Tibial artery (tissue), 4 donors: ENCODE measurements around the gene PNMA8B.

Source experiments
- DNase-seq, 2 donors: peaks; one replicate each; pipeline ENCODE4 v3.0.0-alpha.2; 2019
- H3K27ac ChIP-seq, 2 donors: fragments of 200-600 bp; sonication (generic) in 1 of 2; 1 replicate in 1 of 2; 2 replicates in 1 of 2; pipeline ENCODE4 v1.5.1; 2018 to 2019; ENCODE audit warnings: mild to moderate bottlenecking in 1 of 2
- H3K27me3 ChIP-seq, 2 donors: fragments of 200-600 bp; sonication (generic) in 1 of 2; one replicate each; pipeline versions ENCODE4 v1.5.1 to v1.6.0; 2016 to 2019
- H3K36me3 ChIP-seq, 3 donors: fragments of 200-600 bp; sonication (generic) in 2 of 3; one replicate each; pipeline ENCODE4 v1.5.1; 2016 to 2019; ENCODE audit warnings: mild to moderate bottlenecking in 2 of 3
- H3K4me1 ChIP-seq, 4 donors: fragments of 200-600 bp; sonication (generic) in 2 of 4; 1 replicate in 3 of 4; 2 replicates in 1 of 4; pipeline ENCODE4 v1.5.1; 2016 to 2019
- H3K4me3 ChIP-seq, 2 donors: fragments of 200-600 bp; sonication (generic) in 1 of 2; 1 replicate in 1 of 2; 2 replicates in 1 of 2; pipeline ENCODE4 v1.5.1; 2018 to 2019; ENCODE audit warnings: mild to moderate bottlenecking in 2 of 2
- H3K9me3 ChIP-seq, 3 donors: fragments of 200-600 bp; sonication (generic) in 1 of 3; one replicate each; pipeline ENCODE4 v1.5.1; 2016 to 2019
- CTCF ChIP-seq, 2 experiments: fragments of 200-600 bp in 1 of 2; fragments of 450-650 bp in 1 of 2; IDR thresholded peaks; one replicate each; pipeline ENCODE4 v1.5.1; 2017 to 2019; ENCODE audit warnings: antibody characterized with exemption in 2 of 2, mild to moderate bottlenecking in 1 of 2, moderate library complexity in 1 of 2
- intact Hi-C: fragments of 100-400 bp; cut with DNase I; formaldehyde crosslinking; loops from one replicate; pipeline ENCODE4 v1.15.0; 2023; ENCODE audit warnings: low total_unique reads

The PNMA8B gene

GRCh38 chr19:46493236-46494145 lies 2.2 kb downstream of the PNMA8B start:
- H3K36me3 ChIP-seq, result no peaks in the 10 kb centered on the region
- H3K4me1 ChIP-seq, result peaks cover 0 to 53% (median 38%) of the 10 kb centered on the region in 4 donors
- H3K4me3 ChIP-seq, result peak overlapping the region; percentile 47 to 57
- no peak for DNase-seq
- peaks cover 0 to 25% of the 10 kb centered on the region in 2 donors for H3K27me3 ChIP-seq
- H3K9me3 ChIP-seq, result no peaks in the 10 kb centered on the region
- intact Hi-C loops, result loop anchor here (5.0 kb wide), 1 partner anchor 206 kb away; no protein-coding TSS in a partner anchor
- no peak for TF ChIP-seq CTCF (IDR thresholded peaks at IDR 0.05)
- peak overlapping the region; percentile 52 to 56 for H3K27ac ChIP-seq

GRCh38 chr19:46492841-46493235 lies 2.8 kb downstream of the PNMA8B start:
- intact Hi-C loops, result loop anchor here (5.0 kb wide), 1 partner anchor 206 kb away; no protein-coding TSS in a partner anchor
- Histone ChIP-seq H3K4me1 (peaks cover 0 to 59% (median 42%) of the 10 kb centered on the region in 4 donors), H3K27ac (peak overlapping the region; percentile 52 to 56)

GRCh38 chr19:46491975-46492682 lies 3.5 kb downstream of the PNMA8B start:
- H3K27me3 ChIP-seq, result peaks cover 0 to 25% of the 10 kb centered on the region in 2 donors
- H3K4me1 ChIP-seq, result peaks cover 0 to 66% (median 49%) of the 10 kb centered on the region in 4 donors
- intact Hi-C loops, result loop anchor here (5.0 kb wide), 1 partner anchor 205 kb away; no protein-coding TSS in a partner anchor

More at GRCh38 chr19:46492841-46493235, 2.8 kb downstream of the PNMA8B start:
- Histone ChIP-seq H3K36me3 (no peaks in the 10 kb centered on the region), H3K4me3 (peak overlapping the region; percentile 47 to 57), H3K27me3 (peaks cover 0 to 25% of the 10 kb centered on the region in 2 donors), H3K9me3 (no peaks in the 10 kb centered on the region)
- no peak for DNase-seq
- no peak for TF ChIP-seq CTCF (IDR thresholded peaks at IDR 0.05)

GRCh38 chr19:46490774-46491173 lies 4.9 kb downstream of the PNMA8B start:
- H3K27me3 ChIP-seq, result peaks cover 0 to 25% of the 10 kb centered on the region in 2 donors
- H3K4me1 ChIP-seq, result peaks cover 0 to 68% (median 51%) of the 10 kb centered on the region in 4 donors
- H3K9me3 ChIP-seq, result no peaks in the 10 kb centered on the region
- no peak overlapping the region for H3K4me3 ChIP-seq
- TF ChIP-seq CTCF (IDR thresholded peaks at IDR 0.05), result no peak
- no peak overlapping the region for H3K27ac ChIP-seq
- no peaks in the 10 kb centered on the region for H3K36me3 ChIP-seq
- intact Hi-C loops, result loop anchor here (5.0 kb wide), 1 partner anchor 203 kb away; no protein-coding TSS in a partner anchor
- no peak for DNase-seq

More at GRCh38 chr19:46491975-46492682, 3.5 kb downstream of the PNMA8B start:
- Histone ChIP-seq H3K36me3 (no peaks in the 10 kb centered on the region), H3K9me3 (no peaks in the 10 kb centered on the region), H3K4me3 (no peak overlapping the region), H3K27ac (no peak overlapping the region)
- no peak for TF ChIP-seq CTCF (IDR thresholded peaks at IDR 0.05)
- no peak for DNase-seq

- peak overlapping the region in 1 of 2 donors; percentile 15 for H3K27ac ChIP-seq
- peak; percentile 76 to 84 for DNase-seq
- H3K9me3 ChIP-seq, result no peaks in the 10 kb centered on the region
- peak overlapping the region in 1 of 2 donors; percentile 15 for H3K4me3 ChIP-seq
- TF ChIP-seq CTCF (IDR thresholded peaks at IDR 0.05), result peak; percentile 24 to 32
- H3K4me1 ChIP-seq, result peaks cover 0 to 59% (median 43%) of the 10 kb centered on the region in 4 donors
- intact Hi-C loops, result loop anchor here (5.0 kb wide), 1 partner anchor 202 kb away; no protein-coding TSS in a partner anchor
- H3K27me3 ChIP-seq, result peaks cover 0 to 25% of the 10 kb centered on the region in 2 donors
- H3K36me3 ChIP-seq, result no peaks in the 10 kb centered on the region
These were observed 6.0 kb downstream of the PNMA8B start for GRCh38 chr19:46489445-46490272.
